Limb (tissue), 2 donors: ENCODE measurements around the gene PDSS2.
"Not testable (repeated sequence)": the region's sequence is repeated elsewhere in the genome, so short reads cannot be mapped to it uniquely, and the experiment has no call there.

ENCODE experiments used
- DNase-seq, 2 donors: peaks; one replicate each; pipeline ENCODE4 v3.0.0-alpha.2; 2016; ENCODE audit errors: extremely low spot score in 2 of 2

PDSS2 gene

GRCh38 chr6:107475826-107476225, 16.5 kb upstream of the PDSS2 start:
- not testable (repeated sequence) for DNase-seq

- not testable (repeated sequence) for DNase-seq
Measured at GRCh38 chr6:107475360-107475759, 16.0 kb upstream of the PDSS2 start.

GRCh38 chr6:107473660-107474059, 14.3 kb upstream of the PDSS2 start:
- DNase-seq: no peak

GRCh38 chr6:107470364-107470763, 11.0 kb upstream of the PDSS2 start:
- DNase-seq: no peak

- no peak for DNase-seq
Measured at GRCh38 chr6:107466062-107466461, 6.7 kb upstream of the PDSS2 start.

- DNase-seq: peak in 1 of 2 donors; percentile 2
Measured at GRCh38 chr6:107460083-107460631, 793 bp upstream of the PDSS2 start.

GRCh38 chr6:107458672-107459282, 587 bp downstream of the PDSS2 start:
- peak in 1 of 2 donors; percentile 2 for DNase-seq

- DNase-seq: no peak
Measured at GRCh38 chr6:107448776-107449175, 10.6 kb downstream of the PDSS2 start.

- no peak for DNase-seq
Measured at GRCh38 chr6:107447663-107448216, 11.6 kb downstream of the PDSS2 start.

GRCh38 chr6:107444277-107444676, 15.1 kb downstream of the PDSS2 start:
- DNase-seq: no peak

- DNase-seq: no peak
Measured at GRCh38 chr6:107443608-107444267, 15.6 kb downstream of the PDSS2 start.

- no peak for DNase-seq
Measured at GRCh38 chr6:107442938-107443607, 16.3 kb downstream of the PDSS2 start.

- no peak for DNase-seq
Measured at GRCh38 chr6:107441682-107442081, 17.7 kb downstream of the PDSS2 start.

GRCh38 chr6:107440936-107441335, 18.4 kb downstream of the PDSS2 start:
- DNase-seq: no peak

- no peak for DNase-seq
Measured at GRCh38 chr6:107439406-107439805, 20.0 kb downstream of the PDSS2 start.

- DNase-seq: no peak
Measured at GRCh38 chr6:107437691-107438090, 21.7 kb downstream of the PDSS2 start.

GRCh38 chr6:107436881-107437280, 22.5 kb downstream of the PDSS2 start:
- DNase-seq: no peak

- no peak for DNase-seq
Measured at GRCh38 chr6:107435798-107436197, 23.6 kb downstream of the PDSS2 start.

GRCh38 chr6:107434812-107435211, 24.6 kb downstream of the PDSS2 start:
- DNase-seq: no peak

- not testable (repeated sequence) for DNase-seq
Measured at GRCh38 chr6:107425951-107426350, 33.4 kb downstream of the PDSS2 start.

- DNase-seq: no peak
Measured at GRCh38 chr6:107423474-107423990, 35.8 kb downstream of the PDSS2 start.

- no peak for DNase-seq
Measured at GRCh38 chr6:107421696-107422256, 37.6 kb downstream of the PDSS2 start.
